Gastroesophageal sphincter (tissue), 3 donors: ENCODE data around the gene CYTH1.

Experiments
- CTCF ChIP-seq, 4 experiments: fragments of 200-600 bp in 2 of 4; fragments of 450-650 bp in 2 of 4; sonication (generic) in 1 of 4; IDR thresholded peaks; one replicate each; pipeline ENCODE4 v1.5.1; 2017 to 2019; ENCODE audit warnings: antibody characterized with exemption in 4 of 4, mild to moderate bottlenecking in 2 of 4, moderate library complexity in 2 of 4
- POLR2A ChIP-seq, 2 donors: fragments of 450-650 bp; IDR thresholded peaks; one replicate each; pipeline ENCODE4 v1.6.1; 2017; ENCODE audit warnings: antibody characterized with exemption in 2 of 2, mild to moderate bottlenecking in 2 of 2, moderate library complexity in 1 of 2
- POLR2AphosphoS5 ChIP-seq: sonication (generic); formaldehyde crosslinking; IDR thresholded peaks from one replicate; pipeline ENCODE4 v1.6.1; 2017; ENCODE audit warnings: antibody characterized with exemption

DNA sequence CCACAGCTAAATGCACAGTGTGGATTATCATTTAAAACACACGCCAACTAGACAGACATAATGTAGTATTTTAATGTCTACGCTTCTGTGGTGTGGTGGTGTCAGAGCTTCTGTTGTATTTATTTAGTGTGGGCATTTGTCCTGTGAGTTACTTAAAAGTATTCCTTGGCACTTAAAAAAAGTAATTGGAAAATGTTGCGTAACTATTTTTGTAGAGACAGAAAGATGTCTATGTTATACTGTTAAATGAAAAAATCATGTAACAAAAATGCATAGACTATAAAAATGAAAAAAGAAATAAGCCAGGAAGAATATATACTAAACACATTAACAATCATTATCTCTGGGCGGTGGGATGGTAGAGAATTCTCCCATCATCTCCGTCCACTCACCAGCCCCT is 39.2 kb downstream of the CYTH1 start:
- no peak for TF ChIP-seq POLR2AphosphoS5
- TF ChIP-seq CTCF (IDR thresholded peaks at IDR 0.05) = no peak
- TF ChIP-seq POLR2A (IDR thresholded peaks at IDR 0.05) = no peak
